Heart right ventricle (tissue), 16 donors: ENCODE measurements around the gene SEC14L1. TPM values are rescaled to one million over a fixed set of nuclear protein-coding genes. Genes with fewer than 3 reads are reported as not detected.
"Not testable (repeated sequence)": the region's sequence is repeated elsewhere in the genome, so short reads cannot be mapped to it uniquely, and the experiment has no call there.

Experiments
- ATAC-seq, 8 donors: fragments of 200-7000 bp; cut with Tn5 transposase; one replicate each; pipeline ENCODE4 v1.9.1; 2020; ENCODE audit warnings: mild to moderate bottlenecking in 8 of 8, moderate library complexity in 8 of 8, moderate number of reproducible peaks in 1 of 8
- DNase-seq, 2 donors: peaks; one replicate each; pipeline ENCODE4 v3.0.0-alpha.2; 2020
- H3K27ac ChIP-seq, 10 donors: fragments of 200-600 bp; sonication (generic) in 2 of 10; one replicate each; pipeline versions ENCODE4 v1.5.0 to v1.8.0; 2020 to 2022; ENCODE audit warnings: mild to moderate bottlenecking in 3 of 10
- H3K27me3 ChIP-seq, 7 donors: fragments of 200-600 bp; one replicate each; pipeline ENCODE4 v1.8.0; 2021 to 2022; ENCODE audit warnings: mild to moderate bottlenecking in 2 of 7
- H3K36me3 ChIP-seq, 9 donors: fragments of 200-600 bp; sonication (generic) in 1 of 9; one replicate each; pipeline versions ENCODE4 v1.5.0 to v1.8.0; 2020 to 2022; ENCODE audit warnings: mild to moderate bottlenecking in 2 of 9
- H3K4me1 ChIP-seq, 9 donors: fragments of 200-600 bp; sonication (generic) in 1 of 9; one replicate each; pipeline versions ENCODE4 v1.5.0 to v1.8.0; 2020 to 2022; ENCODE audit warnings: mild to moderate bottlenecking in 4 of 9
- H3K4me3 ChIP-seq, 10 donors: fragments of 200-600 bp; sonication (generic) in 2 of 10; one replicate each; pipeline versions ENCODE4 v1.5.0 to v1.8.0; 2020 to 2022; ENCODE audit warnings: mild to moderate bottlenecking in 7 of 10, moderate library complexity in 2 of 10
- H3K9me3 ChIP-seq, 11 donors: fragments of 200-600 bp in 10 of 11; sonication (generic) in 2 of 11; one replicate each; pipeline versions ENCODE4 v1.5.0 to v1.8.0; 2013 to 2022; ENCODE audit warnings: mild to moderate bottlenecking in 2 of 11, control low read depth in 1 of 11, moderate library complexity in 1 of 11
- CTCF ChIP-seq, 9 donors: fragments of 200-600 bp; sonication (generic) in 2 of 9; IDR thresholded peaks; one replicate each; pipeline versions ENCODE4 v1.5.0 to v1.8.0; 2021 to 2022; ENCODE audit warnings: antibody characterized with exemption in 9 of 9, mild to moderate bottlenecking in 5 of 9, moderate library complexity in 1 of 9
- WGBS, 2 donors: extraction: QIAGEN DNeasy Blood & Tissue Kit; methylation state at CpG; one replicate each; pipeline ENCODE4 v1.1.7; 2013; ENCODE audit warnings: inconsistent platforms in 1 of 2; 5-methylcytosine and 5-hydroxymethylcytosine counted together
- intact Hi-C, 10 donors: fragments of 100-400 bp; cut with DNase I; formaldehyde crosslinking; loops; one replicate each; pipeline versions ENCODE4 v1.11.1 to v1.14.2; 2022
- polyA plus RNA-seq, 2 donors: library from polyadenylated mRNA; stranded (reverse); fragments of 200-250 nt; gene quantifications; one replicate each; pipeline ENCODE4 v1.2.3, GENCODE V29; 2013
- total RNA-seq, 10 donors: library from RNA; stranded (reverse); fragmentation: NEBNext Ultra II Directional in 3 of 10; extraction: Animal tissue kit (Norgen Biotek cat#: 25700) in 3 of 10; gene quantifications; one replicate each; pipeline versions ENCODE4 v1.2.1 to v1.2.4, GENCODE V29; 2021 to 2023
- donor health status: Arrhythmogenic right ventricular cardiomyopathy.
- donor health status: ischemic (EF 13 %, LVEDD 7.1; RV severe dilation, severe dysfunction).
- donor health status: healthy with polysubstance abuse.
- donor health status: DM: no; HTN: yes; CAD: no.
- donor health status: DM: no; HTN: no; CAD: no.
- donor health status: ischemic (EF 25% LVEDD 6.9; RV normal size, moderate dysfunction).
- donor health status: ischemic (EF 25% LVEDD 5.7; RV mildly dilated, moderate dysfunction).
- donor health status: healthy.
- donor health status: DM: yes; HTN: yes; CAD: no.
- donor health status: Ischemic cardiomyopathy.
- donor health status: ischemic (EF 35%, LVEDD 5.7; RV mildly dilated, moderate dysfunction).
- donor health status: nonischemic (EF 11% LVEDD 7.7; RV severe dilation, severe dysfunction).
- donor health status: DM: yes; HTN: yes; CAD: no.
- donor health status: PGD.
- donor health status: ischemic (EF 29% LVEDD 5.4; RV normal size, mild dysfunction).
- donor health status: nonischemic (EF 23%, LVEDD 6.1; RV moderate dilation, normal function).

SEC14L1 gene
- total and polyA plus RNA-seq, 12 donors, result 36.1 to 88.8 (median 50.0) TPM

GRCh38 chr17:77253611-77254051 lies 112.9 kb downstream of the SEC14L1 start:
- no peaks in the 10 kb centered on the region for H3K36me3 ChIP-seq
- H3K27me3 ChIP-seq, result peaks cover 0 to 15% (median 5%) of the 10 kb centered on the region in 7 donors
- 70 to 75% methylated on average over 11 of the region's 11 CpGs for WGBS, 2 donors
- H3K9me3 ChIP-seq, result no peaks in the 10 kb centered on the region
- H3K27ac ChIP-seq, result no peak overlapping the region
- ATAC-seq (peak in 1 of 8 donors; percentile 25), DNase-seq (no peak)
- peaks cover 0 to 6% (median 0%) of the 10 kb centered on the region in 9 donors for H3K4me1 ChIP-seq
- H3K4me3 ChIP-seq, result no peak overlapping the region
- TF ChIP-seq CTCF (IDR thresholded peaks at IDR 0.05), result no peak
- intact Hi-C loops, result loop anchor here in 1 of 10 donors (10.0 kb wide), 1 partner anchor 389 kb away; the partner anchor contains the start of gene MGAT5B

- Histone ChIP-seq H3K4me1 (peaks cover 0 to 6% (median 0%) of the 10 kb centered on the region in 9 donors), H3K9me3 (no peaks in the 10 kb centered on the region), H3K27me3 (peaks cover 0 to 15% (median 4%) of the 10 kb centered on the region in 7 donors), H3K27ac (no peak overlapping the region), H3K36me3 (no peaks in the 10 kb centered on the region), H3K4me3 (no peak overlapping the region)
- 66 to 67% methylated on average over 25 of the region's 25 CpGs for WGBS, 2 donors
- no peak for TF ChIP-seq CTCF (IDR thresholded peaks at IDR 0.05)
- intact Hi-C loops, result loop anchor here in 1 of 10 donors (10.0 kb wide), 1 partner anchor 390 kb away; the partner anchor contains the start of gene MGAT5B
- peak in 6 of 8 donors; percentile 29 to 73 (median 44) for ATAC-seq
- no peak for DNase-seq
Measured at GRCh38 chr17:77254951-77255825, 114.4 kb downstream of the SEC14L1 start.

- H3K27me3 ChIP-seq, result peaks cover 0 to 15% (median 4%) of the 10 kb centered on the region in 7 donors
- not testable (repeated sequence) for H3K4me1 ChIP-seq, H3K9me3 ChIP-seq, H3K4me3 ChIP-seq, DNase-seq, H3K36me3 ChIP-seq, H3K27ac ChIP-seq, ATAC-seq
- 76 to 90% methylated on average over 9 to 14 of the region's 14 CpGs for WGBS, 2 donors
- intact Hi-C loops, result loop anchor here in 1 of 10 donors (10.0 kb wide), 1 partner anchor 391 kb away; the partner anchor contains the start of gene MGAT5B
Measured at GRCh38 chr17:77255970-77256369, 115.2 kb downstream of the SEC14L1 start.

- TF ChIP-seq CTCF (IDR thresholded peaks at IDR 0.05), result no peak
- ATAC-seq, result no peak
- peaks cover 0 to 15% (median 4%) of the 10 kb centered on the region in 7 donors for H3K27me3 ChIP-seq
- WGBS, 2 donors, result 78 to 89% methylated on average over 2 of the region's 2 CpGs
- H3K27ac ChIP-seq, result no peak overlapping the region
- no peak overlapping the region for H3K4me3 ChIP-seq
- no peak for DNase-seq
- intact Hi-C loops, result loop anchor here in 1 of 10 donors (10.0 kb wide), 1 partner anchor 392 kb away; the partner anchor contains the start of gene MGAT5B
- H3K36me3 ChIP-seq, result no peaks in the 10 kb centered on the region
- H3K4me1 ChIP-seq, result peaks cover 0 to 6% (median 0%) of the 10 kb centered on the region in 9 donors
- no peaks in the 10 kb centered on the region for H3K9me3 ChIP-seq
Measured at GRCh38 chr17:77256710-77257109, 115.9 kb downstream of the SEC14L1 start.
